Kidney (tissue), 14 donors: ENCODE measurements around the gene TOR1A. TPM values are rescaled to one million over a fixed set of nuclear protein-coding genes. Genes with fewer than 3 reads are reported as not detected.

Experiments used
- DNase-seq, 5 donors: peaks; one replicate each; pipeline ENCODE4 v3.0.0-alpha.2; 2013 to 2020
- FAIRE-seq: peaks from 2 replicates; lab custom pipeline; 2012; peaks lifted over from hg19 to GRCh38; lab: Jason Lieb, UNC
- H3K27ac ChIP-seq, 2 donors: one replicate each; pipeline ENCODE4 v1.7.0; 2013; ENCODE audit warnings: low read depth in 2 of 2, low read length in 2 of 2, inconsistent platforms in 1 of 2
- H3K27me3 ChIP-seq: one replicate; pipeline ENCODE4 v1.7.1; 2013; ENCODE audit warnings: low read length, inconsistent platforms; ENCODE audit not compliant: control insufficient read depth, insufficient read depth
- H3K36me3 ChIP-seq, 3 donors: one replicate each; pipeline versions ENCODE4 v1.7.0 to v1.7.1; 2013; ENCODE audit warnings: low read length in 3 of 3, control low read depth in 1 of 3, inconsistent platforms in 1 of 3; ENCODE audit not compliant: insufficient read depth in 3 of 3, control insufficient read depth in 2 of 3
- H3K4me1 ChIP-seq, 3 donors: one replicate each; pipeline versions ENCODE4 v1.7.0 to v1.7.1; 2013; ENCODE audit warnings: low read length in 3 of 3, inconsistent platforms in 1 of 3, low read depth in 1 of 3; ENCODE audit not compliant: control insufficient read depth in 2 of 3, insufficient read depth in 2 of 3
- H3K4me3 ChIP-seq, 3 donors: one replicate each; pipeline versions ENCODE4 v1.7.0 to v1.8.1; 2013; ENCODE audit warnings: low read length in 3 of 3, control low read depth in 1 of 3, inconsistent platforms in 1 of 3
- H3K9ac ChIP-seq, 3 donors: one replicate each; pipeline versions ENCODE4 v1.7.0 to v1.7.1; 2013; ENCODE audit warnings: low read length in 3 of 3, control low read depth in 1 of 3, inconsistent platforms in 1 of 3
- H3K9me3 ChIP-seq, 3 donors: one replicate each; pipeline versions ENCODE4 v1.7.0 to v1.7.1; 2013; ENCODE audit warnings: low read length in 3 of 3, control low read depth in 1 of 3, inconsistent platforms in 1 of 3; ENCODE audit not compliant: control insufficient read depth in 2 of 3, insufficient read depth in 1 of 3
- intact Hi-C: fragments of 100-400 bp; cut with DNase I; formaldehyde crosslinking; loops from one replicate; pipeline ENCODE4 v1.11.1; 2022
- polyA plus RNA-seq: library from polyadenylated mRNA; stranded (reverse); fragments of 350-450 nt; fragmentation: Illumina TruSeq; extraction: RNeasy Lipid Tissue Mini Kit (QIAGEN cat#74804); gene quantifications from one replicate; pipeline ENCODE4 v1.2.3, GENCODE V29; 2014; ENCODE audit warnings: low read depth, low replicate concordance; ENCODE audit not compliant: insufficient read depth
- total RNA-seq: library from RNA; stranded (reverse); fragmentation: NEBNext Ultra II Directional; extraction: Animal tissue kit (Norgen Biotek cat#: 25700); gene quantifications from one replicate; pipeline ENCODE4 v1.2.1, GENCODE V29; 2021
- TF ChIP-seq, protein P1 (sequence below): IDR thresholded peaks from 3 replicates; pipeline ENCODE4 v1.5.1; 2012; ENCODE audit warnings: mild to moderate bottlenecking, moderate library complexity, borderline replicate concordance; ENCODE audit not compliant: insufficient read depth; ENCODE audit errors: extremely low read depth
- donor health status: control.
- donor health status: control.
- donor health status: control.
- donor health status: control.
- donor health status: control.
- donor health status: DM: yes; HTN: yes; CAD: no.
- donor health status: Normal renal cell carcinoma (clear cell type).

TOR1A gene
- total and polyA plus RNA-seq, 2 donors from 2014 or later, result 24.6 to 29.2 TPM

DNA sequence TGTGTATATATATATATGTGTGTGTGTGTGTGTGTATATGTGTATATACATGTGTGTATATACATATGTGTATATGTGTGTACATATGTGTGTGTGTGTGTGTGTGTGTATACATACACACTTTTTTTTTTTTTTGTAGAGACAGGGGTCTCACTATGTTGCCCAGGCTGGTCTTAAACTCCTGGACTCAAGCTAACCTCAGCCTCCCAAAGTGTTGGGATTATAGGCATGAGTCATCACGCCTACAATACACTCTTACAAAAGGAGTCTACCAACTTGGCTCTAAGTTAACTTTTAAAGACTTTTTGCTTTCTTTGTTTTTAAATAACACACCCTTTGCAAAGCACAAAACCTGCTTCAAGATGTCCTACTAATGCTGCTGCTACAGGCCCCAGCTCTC is 9.0 kb upstream of the TOR1A start:
- Histone ChIP-seq H3K36me3 (peaks cover 5 to 47% (median 20%) of the 10 kb centered on the region in 3 donors), H3K27me3 (no peaks in the 10 kb centered on the region), H3K4me3 (no peak overlapping the region), H3K27ac (no peak overlapping the region), H3K9me3 (no peaks in the 10 kb centered on the region), H3K9ac (no peak overlapping the region), H3K4me1 (peaks cover 0 to 9% (median 4%) of the 10 kb centered on the region in 3 donors)
- DNase-seq, result no peak
- TF ChIP-seq, protein P1, sequence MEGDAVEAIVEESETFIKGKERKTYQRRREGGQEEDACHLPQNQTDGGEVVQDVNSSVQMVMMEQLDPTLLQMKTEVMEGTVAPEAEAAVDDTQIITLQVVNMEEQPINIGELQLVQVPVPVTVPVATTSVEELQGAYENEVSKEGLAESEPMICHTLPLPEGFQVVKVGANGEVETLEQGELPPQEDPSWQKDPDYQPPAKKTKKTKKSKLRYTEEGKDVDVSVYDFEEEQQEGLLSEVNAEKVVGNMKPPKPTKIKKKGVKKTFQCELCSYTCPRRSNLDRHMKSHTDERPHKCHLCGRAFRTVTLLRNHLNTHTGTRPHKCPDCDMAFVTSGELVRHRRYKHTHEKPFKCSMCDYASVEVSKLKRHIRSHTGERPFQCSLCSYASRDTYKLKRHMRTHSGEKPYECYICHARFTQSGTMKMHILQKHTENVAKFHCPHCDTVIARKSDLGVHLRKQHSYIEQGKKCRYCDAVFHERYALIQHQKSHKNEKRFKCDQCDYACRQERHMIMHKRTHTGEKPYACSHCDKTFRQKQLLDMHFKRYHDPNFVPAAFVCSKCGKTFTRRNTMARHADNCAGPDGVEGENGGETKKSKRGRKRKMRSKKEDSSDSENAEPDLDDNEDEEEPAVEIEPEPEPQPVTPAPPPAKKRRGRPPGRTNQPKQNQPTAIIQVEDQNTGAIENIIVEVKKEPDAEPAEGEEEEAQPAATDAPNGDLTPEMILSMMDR, result no peak
- no peak for FAIRE-seq
- intact Hi-C loops, result no loop called here

DNA sequence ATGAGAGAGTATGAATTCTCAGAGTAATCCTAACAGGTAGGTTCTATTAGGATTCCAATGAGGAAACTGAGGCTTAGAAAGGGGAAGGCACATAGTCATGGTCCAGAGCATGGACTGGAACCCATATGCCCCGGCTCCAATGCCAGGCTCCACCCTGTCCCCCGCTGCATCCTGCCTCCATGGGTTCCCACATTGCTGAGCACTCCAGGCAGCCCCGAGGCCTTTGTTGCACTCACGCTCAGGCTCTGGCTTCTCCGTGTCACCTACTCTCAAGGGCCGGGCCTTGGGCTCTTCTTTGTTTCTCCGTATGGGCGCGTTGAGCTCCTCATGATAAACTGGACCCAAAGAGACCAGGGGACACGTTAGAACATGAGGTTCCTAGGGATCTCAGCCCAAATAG is 5.0 kb upstream of the TOR1A start:
- TF ChIP-seq, protein P1, result no peak
- no peak overlapping the region for H3K4me3 ChIP-seq
- intact Hi-C loops, result no loop called here
- H3K36me3 ChIP-seq, result peaks cover 5 to 53% (median 20%) of the 10 kb centered on the region in 3 donors
- no peak overlapping the region for H3K27ac ChIP-seq
- DNase-seq (no peak), FAIRE-seq (no peak)
- H3K27me3 ChIP-seq, result no peaks in the 10 kb centered on the region
- H3K4me1 ChIP-seq, result peaks cover 0 to 4% (median 0%) of the 10 kb centered on the region in 3 donors
- H3K9me3 ChIP-seq, result no peaks in the 10 kb centered on the region
- H3K9ac ChIP-seq, result no peak overlapping the region

DNA sequence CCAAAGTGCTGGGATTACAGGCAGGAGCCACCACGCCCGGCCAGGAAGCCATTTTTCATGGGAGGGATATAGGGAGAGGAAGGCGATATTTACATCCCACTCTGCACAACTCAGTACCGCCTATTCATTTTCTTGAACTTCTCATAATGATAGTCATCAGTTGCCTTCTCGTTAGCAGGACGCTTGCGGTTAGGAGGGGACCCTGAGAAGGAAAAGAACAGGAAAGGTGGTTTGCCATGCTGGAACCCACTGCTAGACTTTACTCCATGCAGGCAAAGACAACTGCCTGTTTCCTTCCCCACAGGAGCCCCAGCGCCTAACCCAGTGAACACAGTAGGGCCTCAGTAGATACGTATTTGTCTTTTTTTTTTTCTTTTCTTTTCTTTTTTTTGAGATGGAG is 4.1 kb upstream of the TOR1A start:
- DNase-seq (no peak), FAIRE-seq (no peak)
- H3K27me3 ChIP-seq, result no peaks in the 10 kb centered on the region
- no peak overlapping the region for H3K9ac ChIP-seq
- H3K36me3 ChIP-seq, result peaks cover 4 to 49% (median 20%) of the 10 kb centered on the region in 3 donors
- H3K27ac ChIP-seq, result no peak overlapping the region
- TF ChIP-seq, protein P1, result no peak
- no peaks in the 10 kb centered on the region for H3K9me3 ChIP-seq
- no peak overlapping the region for H3K4me3 ChIP-seq
- peaks cover 0 to 1% (median 0%) of the 10 kb centered on the region in 3 donors for H3K4me1 ChIP-seq
- intact Hi-C loops, result no loop called here

DNA sequence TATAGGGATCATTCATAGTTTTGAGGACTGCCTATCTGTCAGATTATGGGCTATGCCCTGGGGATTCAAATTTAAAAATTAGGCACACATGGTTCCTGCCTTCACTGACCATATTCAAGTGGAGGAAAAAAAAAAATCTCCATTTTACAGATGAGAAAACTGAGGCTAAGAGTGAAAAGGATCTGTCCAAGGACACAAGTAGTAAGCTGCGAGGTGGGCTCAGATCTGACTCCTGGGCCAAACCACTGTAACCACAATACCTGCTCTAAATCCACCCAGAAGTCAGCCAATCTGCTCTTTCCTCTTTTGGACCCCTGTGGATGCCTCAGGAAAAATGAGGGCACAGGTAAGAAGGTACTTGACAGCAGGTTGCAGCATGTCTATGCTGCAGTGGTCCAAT is 2.8 kb upstream of the TOR1A start:
- TF ChIP-seq, protein P1, result no peak
- H3K27me3 ChIP-seq, result no peaks in the 10 kb centered on the region
- peaks cover 0 to 5% (median 0%) of the 10 kb centered on the region in 3 donors for H3K4me1 ChIP-seq
- FAIRE-seq (no peak), DNase-seq (no peak)
- H3K27ac ChIP-seq, result no peak overlapping the region
- H3K9ac ChIP-seq, result no peak overlapping the region
- intact Hi-C loops, result no loop called here
- no peaks in the 10 kb centered on the region for H3K9me3 ChIP-seq
- no peak overlapping the region for H3K4me3 ChIP-seq
- peaks cover under 1 to 41% (median 18%) of the 10 kb centered on the region in 3 donors for H3K36me3 ChIP-seq
